Stimulated activated CD4-positive, alpha-beta T cell treated with anti-CD3 and anti-CD28 coated beads, Interleukin-12 subunit alpha, Interleukin-12 subunit beta, amount 100 ng/mL, for 48 hours (primary cell): ENCODE measurements around the gene PPIL3.

Experiments used
- DNase-seq, 3 donors: peaks; one replicate each; pipeline ENCODE4 v3.0.0-alpha.2; 2020; ENCODE audit warnings: low read depth in 2 of 3, low spot score in 1 of 3

PPIL3 gene

GRCh38 chr2:200861617-200862155 lies 27.2 kb downstream of the PPIL3 start:
- DNase-seq: no peak

- DNase-seq: no peak
Measured at GRCh38 chr2:200860092-200860795, 28.6 kb downstream of the PPIL3 start.

GRCh38 chr2:200856806-200857205 lies 32.1 kb downstream of the PPIL3 start:
- DNase-seq: no peak

- no peak for DNase-seq
Measured at GRCh38 chr2:200852605-200853004, 36.3 kb downstream of the PPIL3 start.

GRCh38 chr2:200851398-200852248 lies 37.3 kb downstream of the PPIL3 start:
- no peak for DNase-seq

- DNase-seq: no peak
Measured at GRCh38 chr2:200850512-200851256, 38.2 kb downstream of the PPIL3 start.

GRCh38 chr2:200847939-200848338 lies 40.9 kb downstream of the PPIL3 start:
- no peak for DNase-seq

- no peak for DNase-seq
Measured at GRCh38 chr2:200847269-200847668, 41.6 kb downstream of the PPIL3 start.

- no peak for DNase-seq
Measured at GRCh38 chr2:200845669-200846325, 43.1 kb downstream of the PPIL3 start.

- no peak for DNase-seq
Measured at GRCh38 chr2:200845194-200845593, 43.7 kb downstream of the PPIL3 start.

GRCh38 chr2:200843993-200844948 lies 44.6 kb downstream of the PPIL3 start:
- DNase-seq: no peak

- DNase-seq: no peak
Measured at GRCh38 chr2:200839513-200839912, 49.4 kb downstream of the PPIL3 start.

- DNase-seq: no peak
Measured at GRCh38 chr2:200834701-200835100, 54.2 kb downstream of the PPIL3 start.

- DNase-seq: no peak
Measured at GRCh38 chr2:200829258-200829655, 59.6 kb downstream of the PPIL3 start.

- no peak for DNase-seq
Measured at GRCh38 chr2:200828572-200829257, 60.2 kb downstream of the PPIL3 start.

GRCh38 chr2:200828104-200828503 lies 60.8 kb downstream of the PPIL3 start:
- no peak for DNase-seq

- no peak for DNase-seq
Measured at GRCh38 chr2:200821686-200822245, 67.1 kb downstream of the PPIL3 start.
